K562 (cell line): ENCODE measurements around the gene SSTR5.

Experiments used
- ZNF695 ChIP-seq: fragments of 450-650 bp; formaldehyde crosslinking; IDR thresholded peaks from 2 replicates; pipeline ENCODE4 v1.4.0; 2020; ENCODE audit warnings: mild to moderate bottlenecking, moderate library complexity
- TF ChIP-seq, protein P1 (sequence below): fragments of 250-450 bp; sonication (Bioruptor Pico); IDR thresholded peaks from 2 replicates; pipeline ENCODE4 v1.4.0; 2020; ENCODE audit warnings: mild to moderate bottlenecking, moderate library complexity
- TF ChIP-seq, protein P2 (sequence below), 3 experiments: IDR thresholded peaks in 2 of 3; conservative IDR thresholded peaks in 1 of 3; 2 replicates each; pipeline ENCODE4 v1.5.1; 2011 to 2012; ENCODE audit warnings: low read length in 3 of 3, mild to moderate bottlenecking in 3 of 3, control low read depth in 2 of 3, improper control_type of control experiment in 1 of 3, inconsistent platforms in 1 of 3, low read depth in 1 of 3, mixed read lengths in 1 of 3, moderate library complexity in 1 of 3; ENCODE audit not compliant: insufficient read depth in 2 of 3

DNA sequence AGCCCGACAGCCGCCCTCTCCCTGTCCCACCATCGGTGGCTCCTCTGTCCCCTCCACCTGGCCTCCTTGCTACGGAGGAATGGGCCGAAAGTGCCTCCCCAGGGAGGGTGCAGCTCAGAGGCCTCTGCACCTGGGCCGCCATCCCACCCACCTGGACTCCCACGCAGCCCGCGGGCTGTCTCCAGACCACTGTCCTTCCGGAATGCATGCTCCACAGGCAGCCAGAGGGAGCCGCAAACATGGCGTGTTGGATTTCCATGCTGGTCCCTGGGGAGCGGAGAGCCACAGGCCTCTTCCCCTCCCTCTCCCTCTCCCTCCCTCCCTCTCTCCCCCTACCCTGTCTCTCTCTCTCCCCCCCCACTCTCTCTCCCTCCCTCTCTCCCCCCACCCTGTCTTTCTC is 3.0 kb downstream of the SSTR5 start:
- TF ChIP-seq, protein P1, sequence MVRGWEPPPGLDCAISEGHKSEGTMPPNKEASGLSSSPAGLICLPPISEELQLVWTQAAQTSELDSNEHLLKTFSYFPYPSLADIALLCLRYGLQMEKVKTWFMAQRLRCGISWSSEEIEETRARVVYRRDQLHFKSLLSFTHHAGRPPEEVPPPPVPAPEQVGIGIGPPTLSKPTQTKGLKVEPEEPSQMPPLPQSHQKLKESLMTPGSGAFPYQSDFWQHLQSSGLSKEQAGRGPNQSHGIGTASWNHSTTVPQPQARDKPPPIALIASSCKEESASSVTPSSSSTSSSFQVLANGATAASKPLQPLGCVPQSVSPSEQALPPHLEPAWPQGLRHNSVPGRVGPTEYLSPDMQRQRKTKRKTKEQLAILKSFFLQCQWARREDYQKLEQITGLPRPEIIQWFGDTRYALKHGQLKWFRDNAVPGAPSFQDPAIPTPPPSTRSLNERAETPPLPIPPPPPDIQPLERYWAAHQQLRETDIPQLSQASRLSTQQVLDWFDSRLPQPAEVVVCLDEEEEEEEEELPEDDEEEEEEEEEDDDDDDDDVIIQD (CRISPR knock-in tag) = no peak
- no peak for TF ChIP-seq ZNF695 (CRISPR knock-in tag)
- TF ChIP-seq, protein P2, sequence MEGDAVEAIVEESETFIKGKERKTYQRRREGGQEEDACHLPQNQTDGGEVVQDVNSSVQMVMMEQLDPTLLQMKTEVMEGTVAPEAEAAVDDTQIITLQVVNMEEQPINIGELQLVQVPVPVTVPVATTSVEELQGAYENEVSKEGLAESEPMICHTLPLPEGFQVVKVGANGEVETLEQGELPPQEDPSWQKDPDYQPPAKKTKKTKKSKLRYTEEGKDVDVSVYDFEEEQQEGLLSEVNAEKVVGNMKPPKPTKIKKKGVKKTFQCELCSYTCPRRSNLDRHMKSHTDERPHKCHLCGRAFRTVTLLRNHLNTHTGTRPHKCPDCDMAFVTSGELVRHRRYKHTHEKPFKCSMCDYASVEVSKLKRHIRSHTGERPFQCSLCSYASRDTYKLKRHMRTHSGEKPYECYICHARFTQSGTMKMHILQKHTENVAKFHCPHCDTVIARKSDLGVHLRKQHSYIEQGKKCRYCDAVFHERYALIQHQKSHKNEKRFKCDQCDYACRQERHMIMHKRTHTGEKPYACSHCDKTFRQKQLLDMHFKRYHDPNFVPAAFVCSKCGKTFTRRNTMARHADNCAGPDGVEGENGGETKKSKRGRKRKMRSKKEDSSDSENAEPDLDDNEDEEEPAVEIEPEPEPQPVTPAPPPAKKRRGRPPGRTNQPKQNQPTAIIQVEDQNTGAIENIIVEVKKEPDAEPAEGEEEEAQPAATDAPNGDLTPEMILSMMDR (IDR thresholded peaks at IDR 0.05 in 2 of 3, conservative IDR thresholded peaks at IDR 0.05 in 1 of 3; ENCODE audit: insufficient read depth in 2 of 3, low read depth in 1 of 3, low read length in 3 of 3) = no peak
